AML-193 (cell line): ENCODE results near the gene EFNA3.
"Not testable (repeated sequence)": the region's sequence is repeated elsewhere in the genome, so short reads cannot be mapped to it uniquely, and the experiment has no call there.

Experiments
- DNase-seq, 2 experiments: peaks; one replicate each; lab custom pipeline; 2025; lab: John Stamatoyannopoulos, UW

Gene EFNA3

GRCh38 chr1:155110826-155111225 lies 32.2 kb downstream of the EFNA3 start:
- no peak for DNase-seq

- DNase-seq = no peak
Observed at GRCh38 chr1:155113450-155113980, 34.9 kb downstream of the EFNA3 start.

DNA sequence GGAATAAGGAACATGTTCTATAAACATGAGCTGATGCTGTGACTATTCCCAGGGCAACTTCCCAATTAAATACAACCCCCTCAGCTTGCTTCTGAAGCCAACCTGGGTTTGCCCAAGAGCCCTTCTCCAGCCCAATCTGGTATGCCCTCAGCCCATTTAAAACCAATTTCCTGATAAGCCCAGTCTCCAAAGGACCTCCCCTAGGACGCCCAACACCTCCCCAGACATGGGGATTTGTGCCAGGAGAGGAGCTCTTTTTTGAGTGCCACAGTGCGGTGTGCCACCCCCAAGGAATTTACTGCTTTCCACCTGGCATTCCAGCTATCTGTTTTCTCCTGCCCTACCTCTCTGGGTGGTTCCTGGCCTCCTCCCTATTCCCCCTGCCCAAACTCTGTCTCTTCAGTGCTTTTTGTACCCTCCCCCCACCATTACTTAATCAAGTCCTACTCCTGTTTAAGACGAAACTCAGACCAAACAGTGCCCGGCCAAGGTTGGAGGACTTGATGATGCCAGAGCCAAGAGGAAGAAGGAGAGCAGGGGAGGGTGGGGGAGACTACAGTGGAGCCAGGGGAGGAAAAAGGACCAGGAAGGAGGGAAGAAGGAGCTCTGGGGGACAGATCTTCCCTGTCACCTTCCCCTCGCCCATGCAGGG lies 37.6 kb downstream of the EFNA3 start:
- DNase-seq = no peak

DNA sequence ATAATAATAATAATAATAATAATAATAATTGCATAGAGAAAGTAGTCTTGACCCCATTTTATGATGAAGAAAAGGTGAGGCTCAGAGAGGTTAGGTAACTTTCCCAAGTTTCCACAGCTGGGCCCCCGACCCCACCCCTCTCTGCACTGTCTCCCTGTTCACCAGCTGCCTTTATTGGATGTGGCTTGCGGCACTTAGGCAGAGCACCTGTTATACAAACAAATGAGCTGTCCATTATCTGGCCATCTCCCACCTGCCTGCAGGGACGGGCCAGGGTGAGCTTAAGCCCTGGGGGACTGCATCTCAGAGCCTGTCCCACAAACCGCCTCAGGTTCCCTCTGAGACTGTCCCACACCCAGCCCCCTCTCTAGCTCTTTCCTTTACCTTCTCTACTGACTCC lies 39.0 kb downstream of the EFNA3 start:
- no peak for DNase-seq

DNA sequence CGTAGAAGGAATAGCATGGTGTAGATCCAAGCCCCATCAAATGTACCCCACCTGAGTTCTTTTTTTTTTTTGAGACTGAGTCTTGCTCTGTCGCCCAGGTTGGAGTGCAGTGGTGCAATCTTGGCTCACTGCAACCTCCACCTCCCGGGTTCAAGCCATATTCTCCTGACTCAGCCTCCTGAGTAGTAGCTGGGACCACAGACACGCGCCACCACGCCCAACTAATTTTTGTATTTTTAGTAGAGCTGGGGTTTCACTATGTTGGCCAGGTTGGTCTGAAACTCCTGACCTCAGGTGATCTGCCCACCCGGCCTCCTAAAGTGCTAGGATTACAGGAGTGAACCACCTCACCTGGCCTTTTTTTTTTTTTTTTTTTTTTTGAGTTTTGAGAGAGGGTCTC lies 39.5 kb downstream of the EFNA3 start:
- not testable (repeated sequence) for DNase-seq

GRCh38 chr1:155120253-155120652 lies 41.6 kb downstream of the EFNA3 start:
- no peak for DNase-seq

- DNase-seq = no peak
Observed at GRCh38 chr1:155121249-155121648, 42.6 kb downstream of the EFNA3 start.

DNA sequence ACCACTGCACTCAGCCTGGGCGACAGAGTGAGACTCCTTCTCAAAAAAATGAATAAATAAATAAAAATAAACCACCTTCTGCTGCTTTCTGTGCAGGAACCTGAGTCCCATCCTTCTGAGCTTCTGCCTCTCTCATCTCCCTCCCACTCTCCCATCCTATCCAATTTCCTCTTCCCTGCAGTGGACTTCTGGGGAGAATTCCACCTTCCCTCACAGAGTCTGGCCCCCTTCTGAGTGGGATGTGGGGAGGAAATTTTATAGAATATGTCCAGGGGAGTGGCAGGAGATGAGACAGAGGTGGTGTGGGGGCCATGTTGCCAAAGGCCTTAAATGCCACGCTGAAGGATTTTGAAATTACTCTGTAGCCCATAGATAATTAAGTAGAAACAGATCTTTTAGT lies 43.7 kb downstream of the EFNA3 start:
- DNase-seq = no peak

DNA sequence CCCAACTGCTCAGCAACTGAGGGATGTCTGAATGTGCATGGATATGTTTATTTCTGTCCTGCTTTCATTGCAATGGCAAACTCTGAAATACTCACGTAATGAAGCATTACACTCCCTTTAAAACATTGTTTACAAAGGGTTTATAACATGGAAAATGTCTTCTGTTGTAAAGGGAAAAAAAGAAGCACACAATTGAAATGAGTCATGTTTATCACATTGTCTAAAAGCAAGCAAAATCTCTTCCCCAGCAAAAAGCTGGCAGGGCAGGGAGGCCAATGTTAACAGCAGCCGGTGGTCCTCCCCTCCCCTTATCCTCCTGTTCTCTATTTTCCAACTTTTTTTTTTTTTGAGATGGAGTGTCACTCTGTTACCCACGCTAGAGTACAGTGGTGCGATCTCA lies 45.2 kb downstream of the EFNA3 start:
- DNase-seq = no peak

DNA sequence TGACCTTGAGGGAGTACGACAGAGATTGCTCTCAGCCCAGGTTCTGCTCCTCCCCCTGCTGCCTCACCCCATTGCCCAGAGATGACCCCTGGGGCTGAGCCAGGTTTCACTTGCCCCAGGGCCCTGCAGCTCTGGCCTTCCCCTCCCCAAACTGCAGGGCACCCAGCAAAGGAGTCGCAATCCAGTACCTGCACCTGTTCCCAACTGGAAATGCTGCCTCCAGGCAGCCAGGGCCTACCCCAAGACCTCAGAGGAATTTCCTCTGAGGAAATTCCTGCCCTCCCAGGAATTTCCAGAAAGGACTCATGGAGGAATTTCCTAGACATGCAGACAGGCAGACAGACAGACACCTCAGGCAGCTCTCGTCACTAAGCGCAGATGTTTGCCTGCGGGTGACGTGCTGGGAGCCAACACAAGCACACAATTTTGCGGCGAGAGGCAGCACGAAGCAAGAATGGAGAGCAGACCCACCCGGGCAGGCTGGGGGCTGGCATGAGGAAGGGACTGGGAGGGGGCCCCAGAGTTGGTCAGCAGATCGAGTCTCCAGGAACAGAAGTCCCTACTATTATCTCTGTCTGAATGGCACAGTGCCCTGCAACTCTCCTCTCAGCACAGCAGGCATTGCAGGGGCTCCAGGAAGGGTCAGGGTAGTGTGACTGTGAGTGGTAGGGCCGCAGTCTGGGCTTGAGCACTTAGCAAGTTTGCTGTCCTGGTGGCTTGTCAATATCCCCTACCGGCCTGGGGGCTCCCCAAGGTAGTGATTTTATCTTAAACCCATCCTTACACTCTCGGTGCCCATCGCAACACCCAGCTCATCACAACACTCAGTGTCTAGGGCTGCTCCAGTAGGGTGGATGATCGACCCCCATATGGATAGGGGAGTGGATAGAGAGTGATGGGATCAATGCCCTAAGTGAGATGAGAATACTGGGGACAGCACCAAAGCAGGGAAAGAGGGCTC lies 46.1 kb downstream of the EFNA3 start:
- no peak for DNase-seq

GRCh38 chr1:155125511-155125945 lies 46.9 kb downstream of the EFNA3 start:
- DNase-seq = no peak

DNA sequence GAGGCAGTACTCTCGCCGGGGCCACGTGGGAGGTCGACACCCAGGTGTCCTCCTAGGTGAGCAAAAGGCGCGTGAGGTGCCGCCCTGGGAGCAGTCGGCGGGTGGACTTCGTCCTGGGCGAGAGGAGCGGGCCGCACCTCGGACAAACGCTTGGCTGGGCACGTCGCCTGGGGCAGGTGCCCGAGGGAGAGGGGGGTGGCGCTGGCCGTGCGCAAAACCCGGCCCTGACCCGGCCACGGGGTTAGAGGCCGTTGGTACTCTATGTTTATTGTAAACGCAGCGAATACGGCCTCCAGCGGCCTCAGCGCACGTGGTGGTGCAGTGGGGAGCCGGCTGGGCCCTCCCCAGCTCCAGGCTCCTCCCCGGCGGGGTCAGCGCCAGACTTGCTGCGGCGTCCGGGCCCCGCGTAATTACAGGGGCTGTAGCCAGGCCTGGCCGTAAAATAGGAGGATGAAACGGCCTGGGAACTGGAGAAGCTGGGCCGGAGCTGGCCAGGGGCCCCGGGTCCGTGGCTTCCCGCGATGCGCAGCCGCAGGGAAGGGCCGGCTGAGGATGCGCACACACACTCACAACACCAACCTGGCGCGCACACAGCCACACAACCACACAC lies 47.4 kb downstream of the EFNA3 start:
- no peak for DNase-seq

DNA sequence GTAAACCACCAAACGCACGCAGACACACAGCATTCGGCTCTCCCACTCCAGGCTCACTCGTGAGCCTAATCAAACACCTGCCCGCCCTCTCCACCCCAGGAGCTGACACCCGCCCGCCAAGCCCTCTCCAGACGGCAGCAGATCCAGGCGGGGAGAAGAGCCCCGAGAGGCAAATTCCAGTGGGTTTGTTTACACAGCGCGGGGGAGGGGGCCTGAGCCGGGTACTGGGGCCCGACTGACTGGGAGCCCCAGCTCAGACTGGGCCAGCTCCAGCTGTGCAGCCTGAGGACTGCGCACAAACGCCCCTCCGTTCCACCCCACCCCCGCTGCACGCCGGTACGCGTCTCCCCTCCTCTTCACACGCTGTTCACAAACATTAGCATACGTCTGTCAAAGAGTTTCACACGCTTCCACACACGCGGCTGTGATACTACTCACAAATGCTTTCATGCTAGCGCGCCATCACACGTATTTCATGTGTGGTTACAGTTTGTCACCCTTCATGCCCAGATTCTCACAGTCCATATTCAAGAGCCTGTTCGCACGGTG lies 48.0 kb downstream of the EFNA3 start:
- DNase-seq = no peak

GRCh38 chr1:155127105-155127966 lies 48.7 kb downstream of the EFNA3 start, which contains the start of gene EFNA1:
Gene EFNA1 (plus strand): TSS chr1:155127876. CDS start chr1:155127978, 102 bp downstream.
- no peak for DNase-seq

GRCh38 chr1:155127967-155128754 lies 49.5 kb downstream of the EFNA3 start:
- no peak for DNase-seq

DNA sequence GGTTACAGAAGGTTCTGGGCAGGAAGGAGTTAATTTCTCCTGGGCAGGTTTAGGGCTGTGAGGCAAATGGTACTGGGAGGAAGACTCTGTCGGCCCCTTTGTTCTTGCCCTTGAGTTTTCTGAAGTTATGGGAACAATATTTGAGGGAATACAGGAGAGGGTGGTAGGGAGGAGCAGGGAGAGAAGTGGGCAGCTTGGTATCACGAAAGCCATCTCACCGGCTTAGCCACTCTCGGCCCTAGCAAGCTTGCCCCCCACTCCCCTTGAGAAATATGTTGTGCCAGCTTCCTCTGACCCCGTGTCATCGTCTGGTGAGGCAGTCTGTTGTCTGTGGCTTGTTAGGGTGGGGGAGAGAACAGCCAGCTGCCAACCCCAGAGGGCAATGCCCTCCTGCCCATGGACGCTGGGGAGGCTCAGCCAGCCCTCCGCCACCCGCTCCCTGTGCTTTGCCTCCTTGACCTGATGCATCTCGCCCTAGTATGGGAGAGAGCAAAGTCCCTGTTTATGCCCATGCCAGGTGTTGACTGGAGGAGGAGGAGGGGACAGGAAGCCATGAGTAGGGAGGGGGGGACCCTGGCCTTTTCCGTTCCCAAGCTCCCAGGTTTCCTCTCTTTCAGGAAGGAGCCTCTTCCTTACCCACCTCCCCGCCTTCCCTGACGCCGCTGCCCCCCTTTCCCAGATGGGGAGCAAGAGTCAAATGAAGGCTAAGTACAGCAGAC lies 50.3 kb downstream of the EFNA3 start:
- DNase-seq = peak in 1 of 2 experiments; percentile 6

DNA sequence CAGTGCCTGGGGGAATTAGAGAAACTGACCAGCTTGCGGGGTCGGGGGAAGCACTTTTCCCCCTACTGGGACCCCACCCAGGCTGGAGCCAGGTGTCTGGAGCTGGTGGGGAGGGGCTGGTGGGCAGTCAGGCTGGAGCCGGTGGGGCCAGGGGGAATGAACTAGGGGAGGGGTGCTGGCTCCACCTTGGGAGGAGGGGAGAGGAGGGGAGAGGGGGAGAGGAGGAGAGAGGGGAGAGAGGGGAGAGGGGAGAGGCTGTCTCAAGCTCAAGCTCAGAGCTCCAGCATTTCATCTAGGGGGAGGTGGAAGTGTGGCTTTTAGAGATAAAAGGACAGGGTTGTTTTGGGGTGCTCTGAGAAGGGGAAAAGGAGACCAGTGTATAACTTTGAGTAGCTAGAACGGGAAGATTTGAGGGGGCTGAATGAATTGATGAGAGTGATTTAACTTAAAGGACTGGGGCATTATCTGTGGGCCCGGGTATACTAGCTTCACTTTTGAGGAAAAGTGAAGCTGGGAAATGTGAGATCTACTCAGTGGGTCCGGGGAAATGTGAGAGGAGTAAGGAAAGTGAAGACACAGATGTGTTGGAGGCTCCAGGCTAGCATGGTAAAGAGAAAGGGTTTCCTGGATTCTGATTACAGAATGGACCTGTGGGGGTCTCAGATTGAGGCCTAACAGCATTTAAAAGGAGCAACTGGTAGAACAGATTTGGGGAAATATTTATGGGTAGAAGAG lies 51.8 kb downstream of the EFNA3 start:
- no peak for DNase-seq

DNA sequence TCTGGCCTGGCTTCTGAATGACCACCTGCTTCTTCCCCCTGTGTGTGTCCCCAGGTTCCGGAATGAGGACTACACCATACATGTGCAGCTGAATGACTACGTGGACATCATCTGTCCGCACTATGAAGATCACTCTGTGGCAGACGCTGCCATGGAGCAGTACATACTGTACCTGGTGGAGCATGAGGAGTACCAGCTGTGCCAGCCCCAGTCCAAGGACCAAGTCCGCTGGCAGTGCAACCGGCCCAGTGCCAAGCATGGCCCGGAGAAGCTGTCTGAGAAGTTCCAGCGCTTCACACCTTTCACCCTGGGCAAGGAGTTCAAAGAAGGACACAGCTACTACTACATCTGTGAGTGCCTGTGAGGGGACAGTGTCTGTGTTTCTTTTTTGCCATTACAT lies 52.6 kb downstream of the EFNA3 start:
- DNase-seq = no peak

GRCh38 chr1:155131856-155132255 lies 53.2 kb downstream of the EFNA3 start:
- DNase-seq = no peak
